ENCODE results near the gene E2F6. TPM values are rescaled to one million over a fixed set of nuclear protein-coding genes. Genes with fewer than 3 reads are reported as not detected.

The E2F6 gene
- total and polyA plus RNA-seq, 2 of the 8 experiments (the other 6 are each of a cell fraction or from before 2014, with no cell fraction given), result 8.3 to 14.9 TPM

- no peak overlapping the region for H2BK20ac ChIP-seq (ENCODE audit: low read length)
- no peak for DNase-seq (ENCODE audit: low read depth in 1 of 2, low spot score in 2 of 2)
- H3K9me3 ChIP-seq (ENCODE audit: insufficient read depth in 2 of 2, low read depth in 1 of 2, low read length in 1 of 2), result no peaks in the 10 kb centered on the region; a peak in 1 of 4 replicates
- H3K4me3 ChIP-seq (ENCODE audit: extremely low read depth in 1 of 4, insufficient read depth in 2 of 4, low read depth in 3 of 4, low read length in 4 of 4), result no peak overlapping the region
- no peak overlapping the region for H3K4me2 ChIP-seq (ENCODE audit: insufficient read depth in 1 of 2, low read depth in 2 of 2, low read length in 2 of 2)
- no peak overlapping the region for H2AFZ ChIP-seq (ENCODE audit: low read length)
- no peak overlapping the region for H3K56ac ChIP-seq (replicated peaks; ENCODE audit: insufficient read length, low read depth, low read length)
- no peak overlapping the region for H2BK12ac ChIP-seq (ENCODE audit: low read depth, low read length)
- H3K23ac ChIP-seq (ENCODE audit: insufficient read length), result no peak overlapping the region
- H2BK120ac ChIP-seq (replicated peaks; ENCODE audit: low read depth, low read length), result no peak overlapping the region
- WGBS, 2 experiments (ENCODE audit: extremely low coverage in 1 of 2, insufficient coverage in 1 of 2, insufficient read length in 1 of 2, insufficient replicate concordance in 2 of 2, low coverage in 1 of 2, low lambda C conversion rate in 2 of 2, missing lambda C conversion rate in 1 of 2), result 90% methylated on average over 18 of the region's 18 CpGs; no CpG with 5 or more reads in 1 of the 2 experiments
- no peaks in the 10 kb centered on the region for H3K36me3 ChIP-seq (ENCODE audit: control insufficient read depth in 2 of 4, insufficient read depth in 4 of 4, low read length in 3 of 4)
- H3K27me3 ChIP-seq (replicated peaks in 1 of 4; ENCODE audit: control insufficient read depth in 3 of 4, extremely low read depth in 1 of 4, insufficient read depth in 3 of 4, low read length in 3 of 4), result no peaks in the 10 kb centered on the region
- H2AK5ac ChIP-seq (ENCODE audit: low read depth, low read length), result no peak overlapping the region
- no peak for FAIRE-seq
- H3K4ac ChIP-seq (replicated peaks; ENCODE audit: insufficient read length, low read depth, low read length), result no peak overlapping the region
- TF ChIP-seq HDAC2 (IDR thresholded peaks at IDR 0.05; ENCODE audit: borderline replicate concordance in 1 of 2, low read depth in 2 of 2, low read length in 2 of 2) (no peak), EP300 (IDR thresholded peaks at IDR 0.05; ENCODE audit: borderline replicate concordance in 1 of 2, low read depth in 2 of 2, low read length in 2 of 2) (no peak), GTF2F1 (IDR thresholded peaks at IDR 0.05; ENCODE audit: borderline replicate concordance, low read depth, low read length) (no peak), SRF (IDR thresholded peaks at IDR 0.05; ENCODE audit: low read depth, low read length) (no peak), BRCA1 (IDR thresholded peaks at IDR 0.05; ENCODE audit: low read depth, low read length) (no peak), CBX5 (IDR thresholded peaks at IDR 0.05; ENCODE audit: low read depth, low read length) (no peak), PHF8 (conservative IDR thresholded peaks at IDR 0.05; ENCODE audit: low read depth, low read length) (no peak)
- CTCF ChIA-PET (ENCODE audit: partially characterized antibody), result interaction anchor here (1.2 to 3.9 kb wide), 4 partner anchors 172 to 274 kb away, joined by 3 to 21 read pairs (median 8); a partner anchor contains a TSS
- H3K27ac ChIP-seq (ENCODE audit: low read depth, low read length), result no peak overlapping the region
- POLR2A ChIA-PET (ENCODE audit: partially characterized antibody), result no interaction called here
- H2BK5ac ChIP-seq (ENCODE audit: low read depth, low read length), result no peak overlapping the region
- H3K18ac ChIP-seq (ENCODE audit: extremely low read depth, low read length), result no peak overlapping the region
- no peaks in the 10 kb centered on the region for H4K20me1 ChIP-seq (replicated peaks in 1 of 2; ENCODE audit: control insufficient read depth in 1 of 2, insufficient read depth in 2 of 2, low read length in 2 of 2)
- H3K23me2 ChIP-seq (ENCODE audit: low read depth, low read length), result no peaks in the 10 kb centered on the region
- H3K9ac ChIP-seq (replicated peaks in 1 of 4; ENCODE audit: extremely low read depth in 1 of 4, low read depth in 3 of 4, low read length in 3 of 4), result no peak overlapping the region
- no peak overlapping the region for H4K91ac ChIP-seq (replicated peaks; ENCODE audit: insufficient read length, low read length)
- no peak overlapping the region for H2BK15ac ChIP-seq (ENCODE audit: low read length)
- H3K14ac ChIP-seq (ENCODE audit: insufficient read length), result no peak overlapping the region
- no peak overlapping the region for H4K5ac ChIP-seq (ENCODE audit: insufficient read length, low read depth, low read length)
- H4K8ac ChIP-seq (ENCODE audit: extremely low read depth, insufficient read depth, low read length), result no peak overlapping the region
- H3K79me2 ChIP-seq (ENCODE audit: control insufficient read depth in 1 of 2, insufficient read depth in 2 of 2, low read length in 2 of 2), result no peaks in the 10 kb centered on the region
- peaks cover 0 to 6% (median 0%) of the 10 kb centered on the region in 4 experiments; a peak in 2 of 7 replicates for H3K4me1 ChIP-seq (replicated peaks in 1 of 4; ENCODE audit: control insufficient read depth in 3 of 4, insufficient read depth in 4 of 4, low read length in 3 of 4)
- no peaks in the 10 kb centered on the region for H3K79me1 ChIP-seq (ENCODE audit: low read depth, low read length)
These were observed 59.5 kb downstream of the E2F6 start for GRCh38 chr2:11406267-11406957.

All from H1 (cell line).